H9 (cell line): ENCODE data around the gene NRG2. TPM values are rescaled to one million over a fixed set of nuclear protein-coding genes. Genes with fewer than 3 reads are reported as not detected.

Source experiments
- DNase-seq: peaks from one replicate; pipeline ENCODE4 v3.0.0-alpha.2; 2017
- H2AFZ ChIP-seq: one replicate; pipeline ENCODE4 v1.6.1; 2013; ENCODE audit warnings: mild to moderate bottlenecking, low read length, control low read depth, moderate library complexity
- H2AK5ac ChIP-seq: 2 replicates; pipeline ENCODE4 v1.6.1; 2013; ENCODE audit warnings: low read length, control low read depth, mixed read lengths; ENCODE audit not compliant: insufficient read length
- H2BK120ac ChIP-seq: one replicate; pipeline ENCODE4 v1.6.1; 2013; ENCODE audit warnings: low read depth, mild to moderate bottlenecking, low read length, control low read depth, inconsistent platforms; ENCODE audit not compliant: poor library complexity, severe bottlenecking
- H2BK12ac ChIP-seq: 2 replicates; pipeline ENCODE4 v1.6.1; 2013; ENCODE audit warnings: low read length, control low read depth, mixed read lengths, low read depth; ENCODE audit not compliant: insufficient read length
- H2BK15ac ChIP-seq: 2 replicates; pipeline ENCODE4 v1.6.1; 2013; ENCODE audit warnings: low read depth, low read length, control low read depth
- H2BK20ac ChIP-seq: one replicate; pipeline ENCODE4 v1.6.1; 2013; ENCODE audit warnings: low read depth, mild to moderate bottlenecking, low read length, control low read depth, inconsistent platforms; ENCODE audit not compliant: poor library complexity, severe bottlenecking
- H2BK5ac ChIP-seq: 2 replicates; pipeline ENCODE4 v1.6.1; 2013; ENCODE audit warnings: low read length, control low read depth, mixed read lengths; ENCODE audit not compliant: insufficient read length
- H3K14ac ChIP-seq: 2 replicates; pipeline ENCODE4 v1.6.1; 2013; ENCODE audit warnings: low read length, control low read depth; ENCODE audit not compliant: insufficient read depth
- H3K18ac ChIP-seq: 2 replicates; pipeline ENCODE4 v1.6.1; 2013; ENCODE audit warnings: low read depth, mild to moderate bottlenecking, mixed read lengths, low read length, control low read depth; ENCODE audit not compliant: insufficient read length
- H3K23ac ChIP-seq: 2 replicates; pipeline ENCODE4 v1.6.1; 2013; ENCODE audit warnings: low read length, control low read depth, mixed read lengths, low read depth; ENCODE audit not compliant: insufficient read length
- H3K23me2 ChIP-seq: 2 replicates; pipeline ENCODE4 v1.6.1; 2013; ENCODE audit warnings: low read depth, mild to moderate bottlenecking, mixed read lengths, low read length, control low read depth; ENCODE audit not compliant: insufficient read length, poor library complexity, severe bottlenecking
- H3K27ac ChIP-seq: 2 replicates; pipeline ENCODE4 v1.5.1; 2013; ENCODE audit warnings: low read length, control low read depth, mixed read lengths, low read depth; ENCODE audit not compliant: insufficient read length
- H3K27me3 ChIP-seq: 2 replicates; pipeline ENCODE4 v1.6.1; 2013; ENCODE audit warnings: low read length, control low read depth, inconsistent platforms; ENCODE audit not compliant: insufficient read depth
- H3K4ac ChIP-seq: 2 replicates; pipeline ENCODE4 v1.6.1; 2013; ENCODE audit warnings: low read depth, mild to moderate bottlenecking, control low read depth, inconsistent platforms, low read length, moderate library complexity
- H3K4me1 ChIP-seq: 2 replicates; pipeline ENCODE4 v1.6.1; 2013; ENCODE audit warnings: low read length, control low read depth, inconsistent platforms; ENCODE audit not compliant: insufficient read depth
- H3K4me2 ChIP-seq: 2 replicates; pipeline ENCODE4 v1.6.1; 2013; ENCODE audit warnings: low read length, control low read depth, mixed read lengths; ENCODE audit not compliant: insufficient read length, insufficient read depth
- H3K56ac ChIP-seq: 2 replicates; pipeline ENCODE4 v1.6.1; 2013; ENCODE audit warnings: low read depth, mild to moderate bottlenecking, mixed read lengths, low read length, control low read depth; ENCODE audit not compliant: insufficient read length
- H3K79me1 ChIP-seq: 2 replicates; pipeline ENCODE4 v1.6.1; 2013; ENCODE audit warnings: low read depth, mild to moderate bottlenecking, moderate library complexity, low read length, control low read depth, inconsistent platforms; ENCODE audit not compliant: insufficient read depth, poor library complexity, severe bottlenecking
- H3K79me2 ChIP-seq: 2 replicates; pipeline ENCODE4 v1.6.1; 2013; ENCODE audit warnings: low read length, control low read depth, inconsistent platforms; ENCODE audit not compliant: insufficient read depth
- H3K9ac ChIP-seq: 2 replicates; pipeline ENCODE4 v1.6.1; 2013; ENCODE audit warnings: low read length, control low read depth, mixed read lengths; ENCODE audit not compliant: insufficient read length; ENCODE audit errors: extremely low read depth
- H3K9me3 ChIP-seq: one replicate; pipeline ENCODE4 v1.6.1; 2013; ENCODE audit warnings: low read depth, low read length, inconsistent platforms; ENCODE audit not compliant: control insufficient read depth
- H3T11ph ChIP-seq: one replicate; pipeline ENCODE4 v1.6.1; 2013; ENCODE audit warnings: mild to moderate bottlenecking, low read length, control low read depth, inconsistent platforms
- H4K20me1 ChIP-seq: one replicate; pipeline ENCODE4 v1.6.1; 2013; ENCODE audit not compliant: control insufficient read depth, insufficient read length, insufficient read depth
- H4K5ac ChIP-seq: 2 replicates; pipeline ENCODE4 v1.6.1; 2013; ENCODE audit warnings: low read depth, mild to moderate bottlenecking, mixed read lengths, low read length, control low read depth; ENCODE audit not compliant: insufficient read length
- H4K8ac ChIP-seq: replicated peaks from 2 replicates; pipeline ENCODE4 v1.6.1; 2013; ENCODE audit warnings: low read length, control low read depth, mixed read lengths, low read depth; ENCODE audit not compliant: insufficient read length
- H4K91ac ChIP-seq: 2 replicates; pipeline ENCODE4 v1.6.1; 2013; ENCODE audit warnings: low read depth, mild to moderate bottlenecking, moderate library complexity, mixed read lengths, low read length, control low read depth; ENCODE audit not compliant: insufficient read length
- H3K27ac Mint-ChIP-seq, 3 experiments: 2 replicates in 2 of 3; 3 replicates in 1 of 3; pipeline ENCODE4 v1.8.0; 2020 to 2021; ENCODE audit warnings: mixed read lengths in 3 of 3, mild to moderate bottlenecking in 1 of 3, moderate library complexity in 1 of 3
- H3K27me3 Mint-ChIP-seq: 2 replicates; pipeline ENCODE4 v1.8.0; 2021; ENCODE audit warnings: low read depth, mild to moderate bottlenecking, moderate library complexity, mixed read lengths
- H3K36me3 Mint-ChIP-seq, 3 experiments: 2 replicates in 2 of 3; 3 replicates in 1 of 3; pipeline ENCODE4 v1.8.0; 2020 to 2021; ENCODE audit warnings: low read depth in 3 of 3, mixed read lengths in 3 of 3; ENCODE audit not compliant: insufficient read depth in 1 of 3
- H3K4me1 Mint-ChIP-seq, 2 experiments: 2 replicates each; pipeline ENCODE4 v1.8.0; 2020; ENCODE audit warnings: mixed read lengths in 2 of 2
- H3K4me3 Mint-ChIP-seq, 2 experiments: 2 replicates in 1 of 2; 3 replicates in 1 of 2; pipeline ENCODE4 v1.8.0; 2020 to 2021; ENCODE audit warnings: mild to moderate bottlenecking in 2 of 2, mixed read lengths in 2 of 2, moderate library complexity in 1 of 2
- H3K9me3 Mint-ChIP-seq, 2 experiments: 2 replicates in 1 of 2; 3 replicates in 1 of 2; pipeline ENCODE4 v1.8.0; 2020; ENCODE audit warnings: mild to moderate bottlenecking in 2 of 2, mixed read lengths in 2 of 2, moderate library complexity in 1 of 2
- CTCF ChIP-seq: fragments of 200-600 bp; sonication (generic); conservative IDR thresholded peaks from 3 replicates; pipeline ENCODE4 v1.8.0; 2021; ENCODE audit warnings: antibody characterized with exemption, mild to moderate bottlenecking
- WGBS: extraction: QIAGEN DNeasy Blood & Tissue Kit; methylation state at CpG from one replicate; pipeline ENCODE4 v1.1.7; 2013; ENCODE audit warnings: missing lambda C conversion rate, low lambda C conversion rate, mixed read lengths; ENCODE audit not compliant: insufficient read length; ENCODE audit errors: extremely low coverage; 5-methylcytosine and 5-hydroxymethylcytosine counted together
- total RNA-seq: library from RNA; stranded (reverse); gene quantifications from 2 replicates; pipeline ENCODE4 v1.2.1, GENCODE V29; 2021

The NRG2 gene
- total RNA-seq, 1 experiment from 2014 or later = not detected

- H3K27me3 ChIP-seq = no peaks in the 10 kb centered on the region
- no CpG with 5 or more reads among the region's 3 CpGs for WGBS
- H3K79me2 ChIP-seq = no peaks in the 10 kb centered on the region
- no peaks in the 10 kb centered on the region for H3K9me3 Mint-ChIP-seq
- peaks cover 3% of the 10 kb centered on the region for H4K20me1 ChIP-seq
- no peak overlapping the region for H3K9ac ChIP-seq
- no peak for DNase-seq
- no peak overlapping the region for H2AK5ac ChIP-seq
- no peak overlapping the region for H3K4me2 ChIP-seq
- no peak overlapping the region for H2BK5ac ChIP-seq
- no peak overlapping the region for H3K23ac ChIP-seq
- H3K18ac ChIP-seq = no peak overlapping the region
- no peak overlapping the region for H2BK20ac ChIP-seq
- no peak overlapping the region; the same call in 1 of the 2 replicates for H3K14ac ChIP-seq
- H3K23me2 ChIP-seq = no peaks in the 10 kb centered on the region
- H2BK120ac ChIP-seq = no peak overlapping the region
- no peak overlapping the region for H2AFZ ChIP-seq
- no peak overlapping the region for H4K8ac ChIP-seq
- H3K79me1 ChIP-seq = no peaks in the 10 kb centered on the region
- no peak for TF ChIP-seq CTCF
- H2BK15ac ChIP-seq = no peak overlapping the region
- H3K27ac ChIP-seq = no peak overlapping the region
- no peak overlapping the region for H4K91ac ChIP-seq
- H3K4ac ChIP-seq = no peak overlapping the region
- no peak overlapping the region; a peak in 1 of 7 replicates for H3K27ac Mint-ChIP-seq
- no peak overlapping the region for H3T11ph ChIP-seq
- H3K9me3 ChIP-seq = no peaks in the 10 kb centered on the region
- no peaks in the 10 kb centered on the region; a peak in 1 of 7 replicates for H3K36me3 Mint-ChIP-seq
- H3K56ac ChIP-seq = no peak overlapping the region
- no peak overlapping the region for H4K5ac ChIP-seq
- peaks cover 4 to 16% of the 10 kb centered on the region in 2 experiments; a peak in 1 of 4 replicates for H3K4me1 Mint-ChIP-seq
- H3K27me3 Mint-ChIP-seq = peaks cover 35% of the 10 kb centered on the region
- H3K4me1 ChIP-seq = no peaks in the 10 kb centered on the region
- no peak overlapping the region for H2BK12ac ChIP-seq
- H3K4me3 Mint-ChIP-seq = no peak overlapping the region
Observed at GRCh38 chr5:139884144-139884543, 159.0 kb downstream of the NRG2 start.
